ENCODE measurements around the gene ATG2B.

DNA sequence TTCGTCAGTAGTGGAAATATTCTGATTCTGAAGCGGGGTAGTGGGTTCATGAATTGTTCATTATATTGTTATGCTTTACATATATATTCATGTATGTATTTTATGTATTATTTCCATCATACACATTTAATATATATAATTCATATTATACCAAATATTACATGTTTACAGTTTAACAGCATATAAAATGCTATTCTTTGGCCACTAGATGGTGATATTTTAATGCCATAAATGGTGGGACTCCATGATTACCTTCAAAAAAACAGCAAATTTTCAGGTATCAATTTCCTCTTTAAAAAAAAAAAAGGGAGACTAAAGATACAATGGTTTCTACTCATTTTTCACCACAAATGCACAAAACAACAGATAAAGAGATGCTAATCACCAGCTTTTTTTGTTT, 66.1 kb downstream of the ATG2B start:
- no peak for TF ChIP-seq EZH2 (IDR thresholded peaks at IDR 0.05)
- TF ChIP-seq POLR2AphosphoS5 (IDR thresholded peaks at IDR 0.05; ENCODE audit: borderline replicate concordance, low read depth, low read length), result no peak
- no peak for TF ChIP-seq FOXP2 (optimal IDR thresholded peaks at IDR 0.05; ENCODE audit: control extremely low read depth, extremely low read length, insufficient read depth)
